Fibroblast of mammary gland (primary cell): ENCODE data around the gene USP3.

ENCODE experiments used
- DNase-seq: peaks from one replicate; pipeline ENCODE4 v3.0.0-alpha.2; 2010; ENCODE audit warnings: low read depth
- H3K4me3 ChIP-seq: 2 replicates; pipeline ENCODE4 v1.5.1; 2011; ENCODE audit warnings: low read depth, mild to moderate bottlenecking, low read length, moderate library complexity; ENCODE audit not compliant: control insufficient read depth
- TF ChIP-seq, protein P1 (sequence below): conservative IDR thresholded peaks from 2 replicates; pipeline ENCODE4 v1.5.1; 2011; ENCODE audit warnings: low read depth, low read length, inconsistent platforms; ENCODE audit not compliant: control insufficient read depth, insufficient read depth

Gene USP3

GRCh38 chr15:63623232-63623969 is 119.0 kb downstream of the USP3 start:
- no peak for DNase-seq
- TF ChIP-seq, protein P1, sequence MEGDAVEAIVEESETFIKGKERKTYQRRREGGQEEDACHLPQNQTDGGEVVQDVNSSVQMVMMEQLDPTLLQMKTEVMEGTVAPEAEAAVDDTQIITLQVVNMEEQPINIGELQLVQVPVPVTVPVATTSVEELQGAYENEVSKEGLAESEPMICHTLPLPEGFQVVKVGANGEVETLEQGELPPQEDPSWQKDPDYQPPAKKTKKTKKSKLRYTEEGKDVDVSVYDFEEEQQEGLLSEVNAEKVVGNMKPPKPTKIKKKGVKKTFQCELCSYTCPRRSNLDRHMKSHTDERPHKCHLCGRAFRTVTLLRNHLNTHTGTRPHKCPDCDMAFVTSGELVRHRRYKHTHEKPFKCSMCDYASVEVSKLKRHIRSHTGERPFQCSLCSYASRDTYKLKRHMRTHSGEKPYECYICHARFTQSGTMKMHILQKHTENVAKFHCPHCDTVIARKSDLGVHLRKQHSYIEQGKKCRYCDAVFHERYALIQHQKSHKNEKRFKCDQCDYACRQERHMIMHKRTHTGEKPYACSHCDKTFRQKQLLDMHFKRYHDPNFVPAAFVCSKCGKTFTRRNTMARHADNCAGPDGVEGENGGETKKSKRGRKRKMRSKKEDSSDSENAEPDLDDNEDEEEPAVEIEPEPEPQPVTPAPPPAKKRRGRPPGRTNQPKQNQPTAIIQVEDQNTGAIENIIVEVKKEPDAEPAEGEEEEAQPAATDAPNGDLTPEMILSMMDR: no peak

GRCh38 chr15:63626955-63627354 is 122.6 kb downstream of the USP3 start:
- TF ChIP-seq, protein P1: no peak
- no peak for DNase-seq
- H3K4me3 ChIP-seq: no peak overlapping the region

More at GRCh38 chr15:63623232-63623969, 119.0 kb downstream of the USP3 start:
- no peak overlapping the region for H3K4me3 ChIP-seq

DNA sequence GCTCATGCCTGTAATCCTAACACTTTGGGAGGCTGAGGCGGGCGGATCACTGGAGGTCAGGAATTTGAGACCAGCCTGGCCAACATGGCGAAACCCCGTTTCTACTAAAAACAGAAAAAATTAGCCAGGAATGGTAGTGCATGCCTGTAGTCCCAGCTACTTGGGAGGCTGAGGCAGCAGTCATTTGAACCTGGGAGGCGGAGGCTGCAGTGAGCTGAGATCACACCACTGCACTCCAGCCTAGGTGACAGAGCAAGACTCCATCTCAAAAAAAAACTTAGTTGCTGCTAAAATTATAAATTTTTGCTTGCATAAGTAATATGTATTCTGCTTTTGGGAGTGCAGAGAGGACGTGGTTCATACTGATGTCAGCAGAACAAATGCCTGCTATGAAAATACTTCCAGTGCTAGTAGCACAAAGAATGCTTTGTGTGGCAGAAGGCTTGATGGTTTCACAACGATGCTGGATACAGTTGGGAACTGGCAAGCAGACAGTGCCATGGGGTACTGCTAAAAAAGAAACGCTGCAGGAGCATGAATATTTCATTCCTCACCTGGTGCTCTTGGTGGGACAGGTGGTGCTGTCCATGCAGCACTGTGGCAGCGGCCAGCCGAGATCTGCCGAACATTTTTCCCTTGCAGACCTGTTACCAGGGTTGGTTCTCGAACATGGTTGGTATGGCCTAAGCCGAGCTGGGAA is 123.9 kb downstream of the USP3 start:
- no peak for DNase-seq
- H3K4me3 ChIP-seq: no peak overlapping the region
- TF ChIP-seq, protein P1: no peak

GRCh38 chr15:63630036-63630751 is 125.8 kb downstream of the USP3 start:
- TF ChIP-seq, protein P1: no peak
- no peak for DNase-seq
- H3K4me3 ChIP-seq: no peak overlapping the region

DNA sequence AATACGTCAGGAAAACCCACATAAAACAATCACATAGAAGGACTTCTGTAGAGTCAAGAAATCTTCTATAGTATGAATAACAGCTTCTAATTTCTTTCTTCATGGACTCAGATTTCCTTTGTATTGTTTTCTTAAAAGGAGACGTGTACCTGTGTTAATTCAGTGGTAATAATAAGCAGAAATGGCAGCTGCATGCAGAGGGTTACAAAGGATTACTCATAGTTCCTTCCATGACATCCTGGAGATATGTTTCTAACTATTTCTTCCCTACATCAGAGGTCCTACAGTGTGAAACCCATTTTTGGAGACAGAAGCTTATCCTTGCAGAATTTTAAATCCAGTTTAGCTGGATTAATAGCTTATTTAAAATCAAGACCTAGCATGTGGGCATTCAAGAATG is 128.9 kb downstream of the USP3 start:
- DNase-seq: no peak
- no peak overlapping the region for H3K4me3 ChIP-seq
- TF ChIP-seq, protein P1: no peak

DNA sequence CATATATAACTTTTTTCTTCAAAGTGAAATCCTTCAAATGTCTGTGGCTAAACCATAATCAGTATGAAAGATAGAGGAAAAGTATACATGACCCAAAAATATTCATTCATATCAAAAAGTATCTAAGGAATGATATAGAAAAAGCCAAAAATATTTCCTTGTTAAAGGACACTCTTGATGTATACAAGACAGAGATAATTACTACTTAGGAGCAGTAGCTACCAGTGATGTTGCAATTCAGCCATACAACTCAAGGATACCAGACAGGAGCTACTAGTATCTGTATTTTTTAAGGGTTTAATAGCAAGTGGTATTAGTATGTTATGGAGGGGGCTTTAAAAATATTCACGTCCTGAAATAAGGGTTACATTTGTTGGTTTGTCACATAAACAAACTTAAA is 129.8 kb downstream of the USP3 start:
- no peak overlapping the region for H3K4me3 ChIP-seq
- DNase-seq: no peak
- TF ChIP-seq, protein P1: no peak
